Aorta (tissue), 5 donors: ENCODE measurements around the gene SLC28A3. TPM values are rescaled to one million over a fixed set of nuclear protein-coding genes. Genes with fewer than 3 reads are reported as not detected.

ENCODE experiments used
- ATAC-seq: fragments of 200-7000 bp; cut with Tn5 transposase; one replicate; pipeline ENCODE4 v1.9.1; 2022; ENCODE audit warnings: moderate library complexity; ENCODE audit not compliant: low FRiP score
- DNase-seq, 2 donors: peaks; one replicate each; pipeline ENCODE4 v3.0.0-alpha.2; 2020
- H3K27ac ChIP-seq, 2 donors: one replicate each; pipeline ENCODE4 v1.5.1; 2013; ENCODE audit warnings: low read length in 2 of 2, mild to moderate bottlenecking in 2 of 2, moderate library complexity in 2 of 2, control low read depth in 1 of 2, inconsistent platforms in 1 of 2, low read depth in 1 of 2
- H3K27me3 ChIP-seq, 2 donors: one replicate each; pipeline ENCODE4 v1.6.1; 2013; ENCODE audit warnings: control low read depth in 1 of 2, low read length in 1 of 2, mild to moderate bottlenecking in 1 of 2, moderate library complexity in 1 of 2; ENCODE audit not compliant: insufficient read depth in 2 of 2, control insufficient read depth in 1 of 2
- H3K36me3 ChIP-seq, 2 donors: one replicate each; pipeline ENCODE4 v1.6.1; 2013; ENCODE audit warnings: control low read depth in 1 of 2, low read length in 1 of 2, mild to moderate bottlenecking in 1 of 2; ENCODE audit not compliant: insufficient read depth in 2 of 2, control insufficient read depth in 1 of 2
- H3K4me1 ChIP-seq, 2 donors: one replicate each; pipeline ENCODE4 v1.6.1; 2013; ENCODE audit warnings: low read length in 2 of 2, control low read depth in 1 of 2, mild to moderate bottlenecking in 1 of 2, moderate library complexity in 1 of 2; ENCODE audit not compliant: insufficient read depth in 2 of 2, control insufficient read depth in 1 of 2
- H3K4me3 ChIP-seq, 2 donors: one replicate each; pipeline ENCODE4 v1.5.1; 2013; ENCODE audit warnings: low read length in 2 of 2, control low read depth in 1 of 2, mild to moderate bottlenecking in 1 of 2
- H3K9me3 ChIP-seq: one replicate; pipeline ENCODE4 v1.6.1; 2013; ENCODE audit warnings: mild to moderate bottlenecking, low read length; ENCODE audit not compliant: control insufficient read depth
- WGBS, 2 donors: extraction: QIAGEN DNeasy Blood & Tissue Kit; methylation state at CpG; one replicate each; pipeline ENCODE4 v1.1.7; 2013; 5-methylcytosine and 5-hydroxymethylcytosine counted together
- intact Hi-C, 2 donors: fragments of 100-400 bp; cut with DNase I; formaldehyde crosslinking; loops; one replicate each; pipeline versions ENCODE4 v1.14.2 to v1.15.0; 2022
- polyA plus RNA-seq, 2 donors: library from polyadenylated mRNA; stranded (reverse); fragments of 200-250 nt; gene quantifications; one replicate each; pipeline ENCODE4 v1.2.3, GENCODE V29; 2013
- total RNA-seq, 2 donors: library from RNA; stranded (reverse); fragmentation: NEBNext Ultra II Directional; extraction: Animal tissue kit (Norgen Biotek cat#: 25700); gene quantifications; one replicate each; pipeline ENCODE4 v1.2.1, GENCODE V29; 2021
- donor health status: healthy with polysubstance abuse.
- donor health status: Bipolar disorder and iron deficiency.
- donor health status: DM: no; HTN: no; CAD: no.
- donor health status: DM: no; HTN: no; CAD: no.
- donor health status: DM: yes; HTN: yes; CAD: no.

The SLC28A3 gene
- total and polyA plus RNA-seq, 4 donors: 0.10 to 0.39 TPM; not detected in 2

DNA sequence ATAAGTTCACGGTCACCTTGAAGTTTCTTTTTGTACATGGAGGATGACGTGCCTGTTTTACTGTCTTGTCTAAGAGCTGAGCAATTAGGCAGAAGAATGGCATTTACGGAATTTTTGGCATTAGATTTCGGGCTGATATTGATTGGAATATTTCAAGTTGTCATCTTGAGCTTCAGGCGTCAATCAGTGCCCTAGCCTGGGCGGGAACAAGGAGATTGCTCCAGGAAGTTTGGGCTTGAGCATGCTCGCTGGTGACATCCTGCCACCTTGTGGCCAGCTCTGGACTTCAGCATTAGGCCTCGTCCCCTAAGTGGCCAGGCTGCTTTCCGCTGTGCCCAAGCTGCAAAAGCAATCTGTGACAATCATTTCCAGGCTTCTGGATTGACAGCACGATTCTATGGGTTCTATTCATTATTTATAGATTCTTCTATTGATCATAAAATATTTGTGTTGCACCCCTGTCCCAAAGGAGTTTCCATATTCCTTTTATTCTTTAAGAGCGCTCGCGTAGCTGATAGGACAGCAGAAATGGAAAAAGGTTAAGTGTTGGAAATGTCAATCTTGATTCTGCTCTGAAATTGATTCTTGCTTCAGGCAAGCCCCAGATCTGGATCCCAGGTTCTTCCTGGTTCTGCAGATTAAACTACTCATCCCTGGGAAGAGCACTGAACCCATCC, 79.3 kb downstream of the SLC28A3 start:
- 28 to 32% methylated on average over 13 of the region's 13 CpGs for WGBS, 2 donors
- ATAC-seq: peak; percentile 89
- Histone ChIP-seq H3K4me1 (peaks cover 0 to 2% of the 10 kb centered on the region in 2 donors), H3K27me3 (peaks cover 0 to 2% of the 10 kb centered on the region in 2 donors), H3K36me3 (no peaks in the 10 kb centered on the region), H3K27ac (no peak overlapping the region), H3K9me3 (peaks cover 3% of the 10 kb centered on the region), H3K4me3 (peak overlapping the region in 1 of 2 donors; percentile 64)
- intact Hi-C loops: loop anchor here (2.0 kb wide), 2 partner anchors 322 to 324 kb away; no protein-coding TSS in a partner anchor
- DNase-seq: peak; percentile 82 to 94

DNA sequence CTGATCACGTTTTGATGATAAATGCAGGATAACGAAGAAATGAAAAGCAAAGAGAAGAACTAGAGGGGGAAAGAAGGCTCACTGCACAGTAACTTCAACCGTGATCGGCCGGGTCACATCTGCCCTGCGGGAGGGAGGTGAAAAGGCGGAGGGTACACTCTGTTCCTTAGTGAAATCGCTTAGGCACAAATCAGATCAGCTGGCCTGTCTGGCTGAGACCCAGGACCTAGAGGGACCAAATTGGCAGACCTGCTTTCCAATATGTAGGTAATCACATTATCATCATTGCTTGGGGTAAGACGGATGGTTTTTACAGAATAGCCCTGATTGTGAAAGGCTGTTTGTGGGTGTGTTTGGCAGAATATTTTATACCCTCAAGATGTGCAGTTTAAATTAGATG, 82.2 kb downstream of the SLC28A3 start:
- H3K27ac ChIP-seq: no peak overlapping the region
- DNase-seq (no peak), ATAC-seq (no peak)
- no peaks in the 10 kb centered on the region for H3K36me3 ChIP-seq
- intact Hi-C loops: no loop called here
- no peaks in the 10 kb centered on the region for H3K9me3 ChIP-seq
- no peaks in the 10 kb centered on the region for H3K27me3 ChIP-seq
- peaks cover 0 to 2% of the 10 kb centered on the region in 2 donors for H3K4me1 ChIP-seq
- 70 to 71% methylated on average over 9 of the region's 9 CpGs for WGBS, 2 donors
- H3K4me3 ChIP-seq: no peak overlapping the region

DNA sequence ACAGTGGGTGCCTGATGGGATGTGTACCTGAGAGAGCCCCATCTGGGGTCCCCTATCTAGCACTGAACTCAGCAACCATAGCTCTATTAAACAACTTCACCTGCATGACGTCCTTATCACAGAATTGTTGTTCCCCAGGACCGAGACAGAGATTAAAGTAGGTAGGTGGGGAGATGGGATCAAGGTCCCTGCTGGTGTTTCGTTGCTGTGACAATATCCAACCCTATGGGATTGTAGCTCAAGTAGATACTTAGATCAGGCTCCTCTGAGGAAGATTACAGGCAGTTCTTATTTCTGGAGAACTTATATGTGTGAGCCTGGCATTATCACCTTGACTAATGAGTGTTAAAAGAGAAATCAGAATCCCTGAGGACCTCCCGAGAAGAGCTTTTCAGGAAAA, 84.9 kb downstream of the SLC28A3 start:
- no peaks in the 10 kb centered on the region for H3K9me3 ChIP-seq
- DNase-seq (no peak), ATAC-seq (no peak)
- peaks cover 0 to 2% of the 10 kb centered on the region in 2 donors for H3K4me1 ChIP-seq
- H3K36me3 ChIP-seq: no peaks in the 10 kb centered on the region
- intact Hi-C loops: no loop called here
- WGBS, 2 donors: 59 to 66% methylated on average over 4 of the region's 4 CpGs
- H3K27ac ChIP-seq: no peak overlapping the region
- H3K4me3 ChIP-seq: no peak overlapping the region
- H3K27me3 ChIP-seq: no peaks in the 10 kb centered on the region

DNA sequence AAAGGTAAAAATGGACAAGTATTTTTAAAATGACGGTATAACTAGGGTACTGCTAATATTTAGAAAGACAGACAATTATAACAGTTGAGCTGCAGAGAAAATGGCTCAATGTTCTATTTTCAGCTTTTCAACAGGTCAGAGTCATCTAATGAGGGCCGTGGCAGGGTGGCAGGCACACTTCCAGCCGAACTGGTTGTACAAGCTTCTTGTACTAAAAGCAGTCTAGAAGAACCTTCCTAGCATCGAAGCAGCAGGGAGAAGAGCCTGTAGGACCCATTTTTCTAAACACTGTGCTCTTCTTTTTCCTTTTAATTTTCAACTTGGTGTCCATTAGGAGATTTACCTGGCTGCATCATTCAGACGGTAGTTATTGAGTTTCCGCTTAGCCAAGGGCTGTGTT, 85.6 kb downstream of the SLC28A3 start:
- H3K27me3 ChIP-seq: no peaks in the 10 kb centered on the region
- H3K9me3 ChIP-seq: no peaks in the 10 kb centered on the region
- H3K36me3 ChIP-seq: no peaks in the 10 kb centered on the region
- 64 to 70% methylated on average over 6 of the region's 6 CpGs for WGBS, 2 donors
- no peaks in the 10 kb centered on the region for H3K4me1 ChIP-seq
- H3K4me3 ChIP-seq: no peak overlapping the region
- intact Hi-C loops: no loop called here
- DNase-seq (no peak), ATAC-seq (no peak)
- no peak overlapping the region for H3K27ac ChIP-seq

DNA sequence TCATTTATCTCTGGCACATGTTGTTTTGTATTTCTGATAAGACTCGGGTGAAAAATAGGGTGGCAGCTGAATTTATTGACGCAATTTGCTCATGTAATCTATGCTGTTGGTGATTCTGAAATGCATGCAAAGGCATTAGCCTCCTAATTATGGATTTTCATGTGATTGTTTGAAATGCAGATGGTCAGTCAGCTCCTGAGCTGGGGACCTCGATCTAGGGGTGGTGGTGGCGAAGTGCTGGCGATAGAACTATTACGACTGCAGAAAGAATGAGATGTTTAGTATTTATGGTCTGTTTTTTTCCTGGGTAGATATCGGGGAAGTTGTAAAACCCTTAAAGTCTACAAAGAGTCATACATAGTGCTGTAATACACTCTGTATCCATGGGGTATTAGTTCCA, 88.6 kb downstream of the SLC28A3 start:
- Histone ChIP-seq H3K9me3 (no peaks in the 10 kb centered on the region), H3K4me3 (no peak overlapping the region), H3K4me1 (no peaks in the 10 kb centered on the region), H3K27me3 (no peaks in the 10 kb centered on the region), H3K27ac (no peak overlapping the region), H3K36me3 (no peaks in the 10 kb centered on the region)
- intact Hi-C loops: no loop called here
- WGBS, 2 donors: 60 to 65% methylated on average over 7 of the region's 7 CpGs
- DNase-seq (no peak), ATAC-seq (no peak)

DNA sequence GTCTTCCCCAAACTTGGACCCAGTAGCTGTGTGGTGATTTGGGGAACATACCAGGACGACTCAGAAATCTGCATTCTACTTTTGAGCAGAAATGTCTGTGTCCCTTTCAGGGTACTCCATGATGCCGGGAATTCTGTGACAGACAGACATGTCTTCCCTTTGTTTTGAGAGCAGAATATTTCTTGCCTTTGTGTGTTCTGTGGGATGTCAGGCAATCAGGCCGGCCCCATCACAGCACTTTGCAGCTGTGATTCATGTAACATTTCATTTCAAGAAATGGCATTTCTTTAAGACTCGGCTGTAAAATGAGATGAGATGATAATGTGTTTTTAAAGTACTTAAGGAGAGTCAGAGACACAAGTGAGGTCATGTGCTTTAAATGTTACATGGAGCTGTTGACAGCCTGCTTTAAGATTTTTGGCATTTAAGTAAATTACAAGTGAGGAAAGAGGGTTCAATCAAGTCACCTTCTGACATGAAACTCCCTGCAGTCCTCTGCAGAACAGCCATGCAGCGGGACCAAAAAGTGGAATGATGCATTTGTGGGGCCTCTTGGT, 98.7 kb downstream of the SLC28A3 start:
- Histone ChIP-seq H3K36me3 (no peaks in the 10 kb centered on the region), H3K9me3 (peaks cover 5% of the 10 kb centered on the region), H3K27me3 (no peaks in the 10 kb centered on the region), H3K4me1 (no peaks in the 10 kb centered on the region), H3K27ac (no peak overlapping the region), H3K4me3 (no peak overlapping the region)
- DNase-seq (no peak), ATAC-seq (no peak)
- 47 to 53% methylated on average over 5 of the region's 5 CpGs for WGBS, 2 donors
- intact Hi-C loops: no loop called here

DNA sequence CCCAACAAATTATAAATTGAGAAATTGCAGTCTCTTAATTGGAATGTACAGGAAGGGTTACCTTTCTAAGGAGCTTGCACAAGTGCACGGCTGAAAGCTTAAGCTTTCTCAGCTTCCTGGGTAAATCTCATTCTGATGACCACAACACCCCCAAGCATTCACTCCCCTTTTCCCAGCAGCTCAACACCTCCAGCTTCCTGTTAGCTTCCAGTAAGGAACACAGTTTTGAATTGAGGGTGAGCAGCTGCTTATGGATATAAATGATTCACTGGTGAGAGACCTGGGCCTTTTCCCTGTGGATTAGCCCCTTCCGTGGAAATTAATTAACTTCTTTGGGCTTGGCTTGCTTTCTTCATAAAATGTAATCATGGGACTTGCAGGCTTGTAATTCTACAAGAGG, 101.2 kb downstream of the SLC28A3 start:
- no peak for ATAC-seq
- H3K4me3 ChIP-seq: no peak overlapping the region
- peaks cover 6% of the 10 kb centered on the region for H3K9me3 ChIP-seq
- H3K4me1 ChIP-seq: no peaks in the 10 kb centered on the region
- H3K27ac ChIP-seq: no peak overlapping the region
- 84 to 88% methylated on average over 2 of the region's 2 CpGs for WGBS, 2 donors
- H3K36me3 ChIP-seq: no peaks in the 10 kb centered on the region
- no peaks in the 10 kb centered on the region for H3K27me3 ChIP-seq
- intact Hi-C loops: no loop called here
- no peak for DNase-seq

DNA sequence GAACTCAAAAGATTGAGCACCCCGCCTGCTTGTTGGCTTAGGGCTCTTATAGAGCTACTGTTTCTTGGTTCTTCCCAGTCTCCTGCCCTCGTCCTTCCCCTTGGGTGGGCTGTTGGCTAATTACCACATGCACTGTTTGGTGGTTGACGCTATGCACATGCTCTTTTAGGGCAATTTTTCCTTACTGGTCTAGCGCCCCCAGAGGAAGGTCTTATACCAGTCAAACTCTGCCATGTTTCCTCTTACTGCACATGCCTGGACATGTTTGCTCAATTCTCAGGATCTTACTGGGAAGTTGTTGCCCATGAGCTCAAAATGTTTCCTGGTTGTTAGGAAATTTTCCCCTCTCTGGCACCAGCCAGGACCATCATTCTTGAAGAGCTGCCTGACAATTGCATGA, 101.9 kb downstream of the SLC28A3 start:
- WGBS, 2 donors: 84% methylated on average over 4 of the region's 4 CpGs
- intact Hi-C loops: no loop called here
- Histone ChIP-seq H3K9me3 (peaks cover 6% of the 10 kb centered on the region), H3K27ac (no peak overlapping the region), H3K36me3 (no peaks in the 10 kb centered on the region), H3K27me3 (no peaks in the 10 kb centered on the region), H3K4me3 (no peak overlapping the region), H3K4me1 (no peaks in the 10 kb centered on the region)
- no peak for ATAC-seq
- no peak for DNase-seq

DNA sequence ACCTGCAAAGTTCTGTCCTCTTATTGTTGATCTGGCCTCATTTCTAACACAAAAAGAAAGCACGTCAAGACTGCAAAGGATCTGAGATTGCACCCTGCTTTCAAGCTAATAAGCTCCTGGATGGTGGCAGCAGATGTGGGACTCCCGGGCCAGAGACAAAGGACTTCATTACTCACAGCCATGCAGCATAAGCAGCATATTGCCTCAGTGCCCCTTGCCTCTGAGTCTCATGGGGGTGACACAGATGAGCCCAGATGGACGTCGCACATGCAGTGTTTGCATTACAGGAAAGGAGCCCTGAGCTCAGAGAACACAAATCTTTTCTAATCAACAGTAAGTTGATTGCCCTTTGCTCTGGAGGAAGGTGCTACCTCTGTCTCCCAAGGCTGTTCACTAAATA, 105.0 kb downstream of the SLC28A3 start:
- H3K36me3 ChIP-seq: no peaks in the 10 kb centered on the region
- peaks cover 6% of the 10 kb centered on the region for H3K9me3 ChIP-seq
- peaks cover 0 to 1% of the 10 kb centered on the region in 2 donors for H3K27me3 ChIP-seq
- 59 to 70% methylated on average over 4 of the region's 4 CpGs for WGBS, 2 donors
- no peaks in the 10 kb centered on the region for H3K4me1 ChIP-seq
- DNase-seq (no peak), ATAC-seq (no peak)
- H3K27ac ChIP-seq: no peak overlapping the region
- intact Hi-C loops: no loop called here
- no peak overlapping the region for H3K4me3 ChIP-seq
